ENCODE results near the gene LIMS4. TPM values are rescaled to one million over a fixed set of nuclear protein-coding genes. Genes with fewer than 3 reads are reported as not detected.
"Not testable (repeated sequence)": the region's sequence is repeated elsewhere in the genome, so short reads cannot be mapped to it uniquely, and the experiment has no call there.

LIMS4 gene, protein sequence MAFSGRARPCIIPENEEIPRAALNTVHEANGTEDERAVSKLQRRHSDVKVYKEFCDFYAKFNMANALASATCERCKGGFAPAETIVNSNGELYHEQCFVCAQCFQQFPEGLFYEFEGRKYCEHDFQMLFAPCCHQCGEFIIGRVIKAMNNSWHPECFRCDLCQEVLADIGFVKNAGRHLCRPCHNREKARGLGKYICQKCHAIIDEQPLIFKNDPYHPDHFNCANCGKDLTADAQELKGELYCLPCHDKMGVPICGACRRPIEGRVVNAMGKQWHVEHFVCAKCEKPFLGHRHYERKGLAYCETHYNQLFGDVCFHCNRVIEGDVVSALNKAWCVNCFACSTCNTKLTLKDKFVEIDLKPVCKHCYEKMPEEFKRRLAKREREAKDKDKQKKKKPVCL
- 3.8 TPM for total RNA-seq
- 1 to 10 TPM; 2.6 to 4.6 (median 3.1) TPM for polyA plus RNA-seq (ENCODE audit: insufficient read depth in 1 of 8, insufficient read length in 8 of 8, low replicate concordance in 1 of 8)
- long read RNA-seq, donor 1, partial matches to known transcripts = 0 of 1 reads
- long read RNA-seq, donor 1, other reads (novel, unspliced or antisense) = 0 of 1 reads
- long read RNA-seq, donor 2 = 0 reads
- long read RNA-seq, donor 3 = 0 reads
- long read RNA-seq, donor 4, partial matches to known transcripts = 0 of 1 reads
- long read RNA-seq, donor 4, other reads (novel, unspliced or antisense) = 0 of 1 reads
- long read RNA-seq, donor 5, partial matches to known transcripts = 0 of 4 reads
- long read RNA-seq, donor 5, other reads (novel, unspliced or antisense) = 0 of 4 reads
- long read RNA-seq, donor 6 = 0 reads
- long read RNA-seq, donor 7 = 0 reads
- long read RNA-seq, donor 8, partial matches to known transcripts = 0 of 1 reads
- long read RNA-seq, donor 8, other reads (novel, unspliced or antisense) = 0 of 1 reads
- long read RNA-seq, donor 9 = 0 reads
- long read RNA-seq, donor 10, partial matches to known transcripts = 0 of 3 reads
- long read RNA-seq, donor 10, other reads (novel, unspliced or antisense) = 0 of 3 reads
- long read RNA-seq, donor 11, partial matches to known transcripts = 0 of 1 reads
- long read RNA-seq, donor 11, other reads (novel, unspliced or antisense) = 0 of 1 reads

DNA sequence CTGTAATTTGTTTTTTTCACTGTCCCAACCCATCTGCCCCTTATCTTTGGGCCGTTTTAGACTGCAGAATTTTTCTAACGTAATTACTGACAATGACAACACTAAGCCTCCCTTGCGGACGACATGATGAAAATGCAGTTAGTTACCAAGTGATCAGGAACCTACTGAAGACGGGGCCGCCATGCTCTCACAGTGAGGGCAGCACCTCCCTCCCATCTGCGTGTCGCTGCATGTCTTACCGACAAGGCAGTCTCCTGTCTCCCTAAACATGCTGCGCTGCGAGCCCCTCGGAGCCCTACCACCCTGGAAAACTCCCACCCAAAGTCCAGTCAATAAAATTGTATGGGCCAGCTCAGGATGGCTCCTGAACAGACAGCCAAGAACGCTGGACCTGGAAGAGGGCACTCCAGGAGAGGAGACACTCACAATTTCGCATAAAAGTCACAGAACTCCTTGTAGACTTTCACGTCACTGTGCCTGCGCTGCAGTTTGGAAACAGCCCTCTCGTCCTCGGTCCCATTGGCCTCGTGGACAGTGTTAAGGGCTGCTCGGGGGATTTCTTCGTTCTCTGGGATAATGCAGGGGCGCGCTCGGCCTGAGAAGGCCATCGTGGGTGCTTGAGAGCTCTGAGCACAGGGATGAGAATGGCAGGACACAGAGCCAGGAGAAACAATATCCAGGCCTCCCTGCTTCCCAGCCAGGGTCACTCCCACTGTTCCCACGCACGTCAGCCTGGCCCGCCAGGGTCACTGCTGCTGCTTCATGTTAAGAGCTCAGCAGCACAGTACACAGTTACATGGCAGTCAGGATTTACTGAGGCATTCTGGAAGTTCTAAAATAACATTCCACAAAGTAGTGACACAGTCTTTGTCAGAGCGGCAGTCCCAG, at the start of gene LIMS4:
Gene LIMS4 (minus strand): TSS at position 646 of the 888 bp plus-strand sequence. CDS start 38 bp downstream, at position 608.
- not testable (repeated sequence) for H3K4me1 ChIP-seq (ENCODE audit: control insufficient read depth, insufficient read depth, low read length); H3K27me3 ChIP-seq (ENCODE audit: control insufficient read depth, insufficient read depth, low read length); H3K9me3 ChIP-seq (replicated peaks; ENCODE audit: control insufficient read depth, low read depth, low read length); H3K36me3 ChIP-seq (ENCODE audit: control insufficient read depth, insufficient read depth, low read length); H3K4me3 ChIP-seq (ENCODE audit: low read length); H3K27ac ChIP-seq (ENCODE audit: low read length); DNase-seq
- WGBS (ENCODE audit: insufficient coverage) = no CpG with 5 or more reads among the region's 29 CpGs

DNA sequence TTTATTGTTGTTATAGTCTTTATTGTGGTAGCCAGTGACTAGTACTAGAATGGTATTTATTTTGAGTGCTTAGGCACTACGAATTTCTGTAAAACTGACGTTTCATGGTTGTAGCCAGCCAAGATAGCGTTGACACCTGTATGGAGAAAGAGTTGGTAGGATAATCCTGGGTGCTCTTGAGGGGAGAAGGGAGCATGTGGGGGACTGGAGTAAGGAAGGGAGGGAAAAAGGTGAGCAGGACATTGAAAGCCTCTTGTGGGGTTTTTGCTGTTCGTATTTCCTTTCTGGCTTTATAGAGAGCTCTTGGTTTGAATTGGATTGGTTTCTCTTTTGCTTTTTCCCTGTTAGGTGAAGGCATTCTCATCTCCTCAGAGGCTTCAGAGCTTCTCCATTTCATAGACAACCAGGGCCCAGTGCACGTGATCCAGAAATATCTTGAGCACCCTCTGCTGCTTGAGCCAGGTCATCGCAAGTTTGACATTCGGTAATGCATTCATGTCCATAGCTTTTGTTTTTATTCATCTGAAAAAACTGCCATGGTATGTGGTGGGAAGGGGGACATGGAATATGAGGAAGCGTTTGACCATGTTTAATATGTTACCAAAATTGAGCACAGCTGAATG, 27.2 kb upstream of the LIMS4 start:
- no CpG with 5 or more reads among the region's 8 CpGs for WGBS (ENCODE audit: insufficient coverage)
- DNase-seq; H3K4me3 ChIP-seq (ENCODE audit: low read length); H3K27me3 ChIP-seq (ENCODE audit: control insufficient read depth, insufficient read depth, low read length); H3K9me3 ChIP-seq (replicated peaks; ENCODE audit: control insufficient read depth, low read depth, low read length); H3K4me1 ChIP-seq (ENCODE audit: control insufficient read depth, insufficient read depth, low read length); H3K27ac ChIP-seq (ENCODE audit: low read length); H3K36me3 ChIP-seq (ENCODE audit: control insufficient read depth, insufficient read depth, low read length): not testable (repeated sequence)

DNA sequence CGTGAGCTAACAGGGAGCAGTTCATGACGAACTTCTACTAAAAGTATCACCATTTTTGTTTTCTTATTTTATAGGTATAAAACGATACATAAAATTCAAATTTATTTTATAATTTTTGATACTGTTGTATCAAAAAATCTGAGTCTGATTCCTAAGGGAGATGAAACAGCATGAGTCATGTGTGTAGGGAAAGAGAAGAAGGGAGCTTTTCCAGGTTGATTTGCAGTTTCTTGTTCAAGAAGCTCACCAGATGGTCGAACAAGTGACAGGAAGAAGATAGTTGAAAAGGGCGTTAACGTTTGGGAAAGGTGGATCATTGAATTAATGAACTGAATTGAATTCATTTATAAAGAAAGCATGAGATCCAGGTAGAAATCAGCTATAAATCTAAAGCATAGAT, 23.4 kb upstream of the LIMS4 start:
- H3K36me3 ChIP-seq (ENCODE audit: control insufficient read depth, insufficient read depth, low read length); H3K27me3 ChIP-seq (ENCODE audit: control insufficient read depth, insufficient read depth, low read length): not testable (repeated sequence)
- no CpG with 5 or more reads among the region's 6 CpGs for WGBS (ENCODE audit: insufficient coverage)

DNA sequence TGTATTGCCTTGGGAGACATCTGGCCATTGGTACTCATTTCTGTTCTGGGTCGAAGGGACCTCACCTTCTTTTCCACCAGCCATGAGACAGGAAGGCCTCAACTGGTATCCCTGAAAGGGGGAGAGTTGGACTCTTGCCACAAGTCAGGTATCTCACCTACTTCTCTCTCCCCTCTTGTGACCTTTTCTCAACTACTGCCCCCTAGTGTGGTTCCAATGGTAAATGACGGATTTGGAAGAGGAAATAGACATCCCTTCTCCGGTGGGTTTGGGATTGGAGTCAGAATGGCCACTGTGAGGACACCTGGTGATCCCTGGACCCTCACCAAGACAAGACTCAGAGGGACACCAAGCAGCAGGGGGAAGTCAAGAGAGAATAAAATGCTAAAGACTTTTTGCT, 21.9 kb upstream of the LIMS4 start:
- not testable (repeated sequence) for H3K36me3 ChIP-seq (ENCODE audit: control insufficient read depth, insufficient read depth, low read length); H3K27ac ChIP-seq (ENCODE audit: low read length); H3K27me3 ChIP-seq (ENCODE audit: control insufficient read depth, insufficient read depth, low read length); H3K4me1 ChIP-seq (ENCODE audit: control insufficient read depth, insufficient read depth, low read length); H3K9me3 ChIP-seq (replicated peaks; ENCODE audit: control insufficient read depth, low read depth, low read length); H3K4me3 ChIP-seq (ENCODE audit: low read length); DNase-seq
- WGBS (ENCODE audit: insufficient coverage) = no CpG with 5 or more reads among the region's 3 CpGs

More for the DNA sequence above, 23.4 kb upstream of the LIMS4 start:
- H3K9me3 ChIP-seq (replicated peaks; ENCODE audit: control insufficient read depth, low read depth, low read length); H3K27ac ChIP-seq (ENCODE audit: low read length); DNase-seq; H3K4me3 ChIP-seq (ENCODE audit: low read length); H3K4me1 ChIP-seq (ENCODE audit: control insufficient read depth, insufficient read depth, low read length): not testable (repeated sequence)

DNA sequence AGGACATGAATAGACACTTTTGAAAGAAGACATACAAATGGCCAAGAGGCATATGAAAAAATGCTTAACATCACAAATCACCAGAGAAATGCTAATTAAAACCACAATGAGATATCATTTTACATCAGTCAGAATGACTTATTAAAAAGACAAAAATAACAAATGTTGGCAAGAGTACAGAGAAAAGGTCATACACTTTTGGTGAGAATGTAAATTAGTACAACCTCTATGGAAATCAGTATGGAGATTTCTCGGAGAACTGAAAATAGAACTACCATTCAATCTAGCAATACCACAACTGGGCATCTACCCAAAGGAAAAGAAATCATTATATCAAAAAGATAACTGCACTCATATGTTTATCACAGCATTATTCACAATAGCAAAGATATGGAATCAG, 16.4 kb upstream of the LIMS4 start:
- not testable (repeated sequence) for H3K4me3 ChIP-seq (ENCODE audit: low read length); H3K4me1 ChIP-seq (ENCODE audit: control insufficient read depth, insufficient read depth, low read length); H3K36me3 ChIP-seq (ENCODE audit: control insufficient read depth, insufficient read depth, low read length); DNase-seq; H3K9me3 ChIP-seq (replicated peaks; ENCODE audit: control insufficient read depth, low read depth, low read length); H3K27ac ChIP-seq (ENCODE audit: low read length); H3K27me3 ChIP-seq (ENCODE audit: control insufficient read depth, insufficient read depth, low read length)
- WGBS (ENCODE audit: insufficient coverage) = no CpG with 5 or more reads among the region's 1 CpG

DNA sequence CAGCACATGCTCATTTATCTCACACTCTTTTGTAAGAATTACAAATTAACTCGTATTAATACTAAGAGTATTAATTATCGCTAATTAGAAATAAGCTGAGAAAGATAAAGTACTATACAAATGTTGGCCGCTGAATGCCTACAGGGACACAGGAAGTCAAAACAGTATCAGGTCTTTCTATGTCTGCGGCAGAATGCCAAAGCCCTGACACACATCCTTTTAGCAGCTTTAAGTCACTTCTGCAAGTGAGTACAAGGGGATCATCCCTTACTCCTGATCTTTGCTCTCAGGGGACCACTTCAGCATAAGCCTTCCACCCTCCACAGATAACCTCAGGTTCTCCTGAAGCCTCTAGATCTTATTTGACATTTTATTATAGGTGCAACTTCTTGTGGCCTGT, 10.1 kb upstream of the LIMS4 start:
- not testable (repeated sequence) for H3K4me3 ChIP-seq (ENCODE audit: low read length); DNase-seq; H3K27me3 ChIP-seq (ENCODE audit: control insufficient read depth, insufficient read depth, low read length); H3K4me1 ChIP-seq (ENCODE audit: control insufficient read depth, insufficient read depth, low read length); H3K9me3 ChIP-seq (replicated peaks; ENCODE audit: control insufficient read depth, low read depth, low read length); H3K27ac ChIP-seq (ENCODE audit: low read length); H3K36me3 ChIP-seq (ENCODE audit: control insufficient read depth, insufficient read depth, low read length)
- no CpG with 5 or more reads among the region's 4 CpGs for WGBS (ENCODE audit: insufficient coverage)

DNA sequence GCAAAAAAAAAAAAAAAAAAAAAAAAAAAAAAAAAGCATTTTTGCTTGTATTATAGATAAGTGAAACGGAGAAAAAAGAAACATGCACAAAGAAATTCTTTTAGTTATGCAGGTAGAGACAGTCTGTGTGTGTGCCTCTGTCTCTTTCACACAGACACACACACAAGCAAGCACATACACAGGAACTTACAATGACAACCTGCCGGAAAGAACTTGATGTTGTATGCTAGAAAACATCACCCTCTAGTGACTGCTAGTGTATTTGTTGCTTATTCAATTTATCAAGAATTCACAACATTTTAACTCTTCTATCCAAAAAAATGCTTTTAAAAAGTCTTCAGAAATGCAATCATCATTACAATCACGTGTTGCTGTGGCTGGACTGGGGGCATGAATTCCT, 8.6 kb upstream of the LIMS4 start:
- not testable (repeated sequence) for H3K27me3 ChIP-seq (ENCODE audit: control insufficient read depth, insufficient read depth, low read length); DNase-seq; H3K4me3 ChIP-seq (ENCODE audit: low read length); H3K4me1 ChIP-seq (ENCODE audit: control insufficient read depth, insufficient read depth, low read length); H3K36me3 ChIP-seq (ENCODE audit: control insufficient read depth, insufficient read depth, low read length); H3K27ac ChIP-seq (ENCODE audit: low read length); H3K9me3 ChIP-seq (replicated peaks; ENCODE audit: control insufficient read depth, low read depth, low read length)
- WGBS (ENCODE audit: insufficient coverage) = no CpG with 5 or more reads among the region's 3 CpGs

DNA sequence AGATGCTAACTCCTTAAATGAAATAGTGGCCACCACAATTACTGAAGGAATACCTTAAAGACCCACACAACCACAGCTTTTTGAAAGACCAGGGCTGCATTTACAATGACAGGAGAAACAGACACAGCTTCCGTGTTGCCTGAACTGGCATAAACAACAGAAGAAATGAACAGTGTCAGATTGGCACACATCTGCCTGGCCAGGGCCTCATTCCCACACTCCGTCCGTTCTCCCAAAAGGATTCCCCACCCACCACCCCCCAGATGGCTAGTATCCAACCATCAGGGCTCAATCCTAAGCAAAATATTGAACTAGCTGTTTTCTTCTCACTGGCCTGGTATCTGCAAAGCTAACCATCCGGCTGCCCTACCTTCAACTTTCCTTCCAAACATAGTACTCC, 7.5 kb upstream of the LIMS4 start:
- not testable (repeated sequence) for H3K27me3 ChIP-seq (ENCODE audit: control insufficient read depth, insufficient read depth, low read length); H3K4me1 ChIP-seq (ENCODE audit: control insufficient read depth, insufficient read depth, low read length); H3K4me3 ChIP-seq (ENCODE audit: low read length); H3K27ac ChIP-seq (ENCODE audit: low read length); H3K9me3 ChIP-seq (replicated peaks; ENCODE audit: control insufficient read depth, low read depth, low read length); H3K36me3 ChIP-seq (ENCODE audit: control insufficient read depth, insufficient read depth, low read length); DNase-seq
- no CpG with 5 or more reads among the region's 4 CpGs for WGBS (ENCODE audit: insufficient coverage)

DNA sequence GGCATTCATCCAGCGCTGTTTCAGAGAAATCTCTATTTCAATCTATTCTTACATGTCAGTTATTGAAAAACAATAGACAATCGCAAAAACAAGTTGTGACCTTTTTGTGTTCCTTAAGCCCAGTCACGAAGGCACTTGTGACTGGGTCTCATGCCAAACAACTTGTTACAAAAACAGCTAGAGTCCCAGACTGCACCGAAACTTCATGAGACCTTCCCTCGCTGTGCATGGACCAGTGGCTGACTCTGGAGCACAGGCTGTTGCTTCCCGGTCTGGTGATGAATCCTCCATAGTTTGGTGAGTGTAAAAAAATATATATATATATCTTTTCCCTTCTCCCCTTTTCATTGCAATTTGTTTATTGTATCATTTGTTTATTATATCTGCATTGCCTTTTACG, 4.8 kb upstream of the LIMS4 start:
- H3K9me3 ChIP-seq (replicated peaks; ENCODE audit: control insufficient read depth, low read depth, low read length); H3K4me3 ChIP-seq (ENCODE audit: low read length); H3K4me1 ChIP-seq (ENCODE audit: control insufficient read depth, insufficient read depth, low read length); DNase-seq; H3K27me3 ChIP-seq (ENCODE audit: control insufficient read depth, insufficient read depth, low read length); H3K36me3 ChIP-seq (ENCODE audit: control insufficient read depth, insufficient read depth, low read length); H3K27ac ChIP-seq (ENCODE audit: low read length): not testable (repeated sequence)
- WGBS (ENCODE audit: insufficient coverage) = no CpG with 5 or more reads among the region's 7 CpGs
